GM18858 (cell line): Measurements from ENCODE around the gene REM2.

ENCODE experiments used
- ATAC-seq: cut with Tn5 transposase; IDR thresholded peaks from one replicate; pipeline ENCODE4 v1.9.1; 2021; ENCODE audit not compliant: unreplicated experiment

The REM2 gene

DNA sequence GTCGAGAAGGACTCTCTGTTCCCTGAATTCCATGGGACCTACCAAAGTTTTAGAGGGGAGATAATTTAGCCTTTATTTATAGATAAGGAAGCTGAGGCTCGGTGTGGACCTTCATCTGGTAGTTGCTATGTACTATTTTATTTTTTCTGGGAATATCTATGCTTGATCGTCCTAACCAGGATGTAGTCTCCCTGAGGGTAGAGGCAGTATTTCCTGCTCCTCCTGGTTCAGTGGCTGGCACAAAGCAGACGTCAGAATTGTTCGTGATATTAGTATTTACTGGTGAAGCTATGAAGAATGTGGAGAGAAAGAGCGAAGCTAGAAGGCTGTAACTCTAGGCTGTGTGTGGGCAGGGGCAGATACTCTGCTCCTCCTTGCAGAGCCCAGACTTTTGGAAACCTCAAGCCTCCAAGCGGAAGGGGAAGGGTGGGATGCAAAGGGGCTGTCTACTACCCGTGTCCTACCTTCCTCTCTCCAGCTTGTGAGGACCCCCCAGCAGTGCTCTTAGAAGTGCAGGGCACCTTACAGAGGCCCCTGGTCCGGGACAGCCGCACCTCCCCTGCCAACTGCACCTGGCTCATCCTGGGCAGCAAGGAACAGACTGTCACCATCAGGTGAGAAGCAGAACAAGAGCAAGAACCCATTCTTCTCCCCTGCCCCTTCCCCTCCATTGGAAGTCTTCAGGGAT is 10.0 kb upstream of the REM2 start:
- no peak for ATAC-seq

DNA sequence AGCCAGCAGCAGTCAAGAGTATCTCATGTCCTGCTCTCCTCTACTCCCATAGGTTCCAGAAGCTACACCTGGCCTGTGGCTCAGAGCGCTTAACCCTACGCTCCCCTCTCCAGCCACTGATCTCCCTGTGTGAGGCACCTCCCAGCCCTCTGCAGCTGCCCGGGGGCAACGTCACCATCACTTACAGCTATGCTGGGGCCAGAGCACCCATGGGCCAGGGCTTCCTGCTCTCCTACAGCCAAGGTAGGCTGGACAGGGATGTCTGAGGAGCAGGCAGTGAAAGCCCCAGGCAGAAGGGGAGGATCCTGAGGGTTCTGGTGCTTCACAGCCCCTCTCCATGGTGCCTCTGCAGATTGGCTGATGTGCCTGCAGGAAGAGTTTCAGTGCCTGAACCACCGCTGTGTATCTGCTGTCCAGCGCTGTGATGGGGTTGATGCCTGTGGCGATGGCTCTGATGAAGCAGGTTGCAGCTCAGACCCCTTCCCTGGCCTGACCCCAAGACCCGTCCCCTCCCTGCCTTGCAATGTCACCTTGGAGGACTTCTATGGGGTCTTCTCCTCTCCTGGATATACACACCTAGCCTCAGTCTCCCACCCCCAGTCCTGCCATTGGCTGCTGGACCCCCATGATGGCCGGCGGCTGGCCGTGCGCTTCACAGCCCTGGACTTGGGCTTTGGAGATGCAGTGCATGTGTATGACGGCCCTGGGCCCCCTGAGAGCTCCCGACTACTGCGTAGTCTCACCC is 7.8 kb upstream of the REM2 start:
- no peak for ATAC-seq

DNA sequence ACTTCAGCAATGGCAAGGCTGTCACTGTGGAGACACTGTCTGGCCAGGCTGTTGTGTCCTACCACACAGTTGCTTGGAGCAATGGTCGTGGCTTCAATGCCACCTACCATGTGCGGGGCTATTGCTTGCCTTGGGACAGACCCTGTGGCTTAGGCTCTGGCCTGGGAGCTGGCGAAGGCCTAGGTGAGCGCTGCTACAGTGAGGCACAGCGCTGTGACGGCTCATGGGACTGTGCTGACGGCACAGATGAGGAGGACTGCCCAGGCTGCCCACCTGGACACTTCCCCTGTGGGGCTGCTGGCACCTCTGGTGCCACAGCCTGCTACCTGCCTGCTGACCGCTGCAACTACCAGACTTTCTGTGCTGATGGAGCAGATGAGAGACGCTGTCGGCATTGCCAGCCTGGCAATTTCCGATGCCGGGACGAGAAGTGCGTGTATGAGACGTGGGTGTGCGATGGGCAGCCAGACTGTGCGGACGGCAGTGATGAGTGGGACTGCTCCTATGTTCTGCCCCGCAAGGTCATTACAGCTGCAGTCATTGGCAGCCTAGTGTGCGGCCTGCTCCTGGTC is 7.2 kb upstream of the REM2 start:
- ATAC-seq, result no peak

DNA sequence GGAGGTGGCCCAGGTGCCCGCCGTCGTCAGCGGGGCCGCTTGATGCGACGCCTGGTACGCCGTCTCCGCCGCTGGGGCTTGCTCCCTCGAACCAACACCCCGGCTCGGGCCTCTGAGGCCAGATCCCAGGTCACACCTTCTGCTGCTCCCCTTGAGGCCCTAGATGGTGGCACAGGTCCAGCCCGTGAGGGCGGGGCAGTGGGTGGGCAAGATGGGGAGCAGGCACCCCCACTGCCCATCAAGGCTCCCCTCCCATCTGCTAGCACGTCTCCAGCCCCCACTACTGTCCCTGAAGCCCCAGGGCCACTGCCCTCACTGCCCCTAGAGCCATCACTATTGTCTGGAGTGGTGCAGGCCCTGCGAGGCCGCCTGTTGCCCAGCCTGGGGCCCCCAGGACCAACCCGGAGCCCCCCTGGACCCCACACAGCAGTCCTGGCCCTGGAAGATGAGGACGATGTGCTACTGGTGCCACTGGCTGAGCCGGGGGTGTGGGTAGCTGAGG is 6.0 kb upstream of the REM2 start:
- ATAC-seq, result no peak

DNA sequence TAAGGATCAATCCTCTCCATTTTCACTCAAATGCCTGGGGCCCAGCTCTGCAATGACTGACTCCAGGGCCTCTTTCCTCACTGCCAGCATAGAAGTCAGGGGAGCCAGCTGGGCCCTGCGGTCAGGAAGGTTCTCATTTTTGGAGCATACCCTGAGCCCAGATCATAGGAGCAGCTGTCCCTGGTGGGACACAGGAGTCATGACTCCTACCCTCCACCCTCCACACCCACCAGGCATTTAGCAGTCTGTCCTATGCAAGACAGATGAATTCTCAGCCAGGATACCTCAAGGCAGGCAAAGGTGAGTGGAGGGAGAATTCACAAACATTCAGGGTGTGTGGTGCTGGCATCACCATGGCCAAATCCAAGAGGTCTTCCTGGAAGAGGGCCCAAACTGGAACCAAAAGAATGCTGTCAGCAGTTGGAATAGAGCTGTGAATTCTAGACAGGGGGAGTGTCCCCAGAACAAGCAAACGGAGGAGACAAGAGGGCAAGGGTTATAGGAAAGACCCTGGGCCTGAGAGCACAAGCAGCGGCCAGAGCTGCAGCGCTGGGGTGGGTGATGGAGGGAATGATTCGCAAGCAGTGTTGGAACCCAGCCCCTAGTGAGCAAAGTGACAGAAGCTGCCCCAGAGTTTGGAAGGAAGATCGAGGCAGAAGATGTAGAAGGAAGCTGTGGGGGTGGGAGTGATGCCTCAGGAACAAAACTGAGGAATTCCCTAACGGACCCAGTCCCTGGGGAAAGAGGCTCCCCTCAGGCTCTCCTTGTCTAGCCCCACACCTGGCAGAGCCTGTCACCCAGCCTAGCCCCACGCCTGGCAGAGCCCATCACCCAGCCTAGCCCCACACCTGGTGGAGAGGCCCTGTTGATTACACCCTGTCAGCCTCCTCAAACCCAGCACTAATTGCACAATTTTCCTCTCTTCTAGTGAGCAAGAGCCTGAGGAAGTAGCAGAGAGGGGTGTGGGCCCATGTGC is 4.5 kb upstream of the REM2 start:
- ATAC-seq, result no peak

DNA sequence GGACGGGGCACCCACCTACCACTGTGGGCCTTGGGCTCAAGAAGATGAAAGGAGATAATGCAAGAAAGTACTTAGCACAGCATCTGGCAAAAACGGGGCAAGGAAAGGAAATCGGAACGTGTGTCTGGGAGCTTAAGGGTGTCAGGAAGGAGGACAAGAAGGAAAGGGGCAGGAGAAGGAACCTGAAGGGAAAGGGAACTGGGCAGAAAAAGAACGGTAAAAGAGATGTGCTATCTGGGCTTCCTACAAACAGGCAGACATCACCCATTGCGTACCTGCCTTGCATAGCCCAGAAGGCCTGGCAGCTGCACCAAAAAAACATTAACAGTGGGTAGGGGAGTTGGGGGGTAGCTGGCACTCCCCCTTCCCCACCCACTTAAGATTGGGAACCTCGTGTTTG is 958 bp upstream of the REM2 start:
- no peak for ATAC-seq

DNA sequence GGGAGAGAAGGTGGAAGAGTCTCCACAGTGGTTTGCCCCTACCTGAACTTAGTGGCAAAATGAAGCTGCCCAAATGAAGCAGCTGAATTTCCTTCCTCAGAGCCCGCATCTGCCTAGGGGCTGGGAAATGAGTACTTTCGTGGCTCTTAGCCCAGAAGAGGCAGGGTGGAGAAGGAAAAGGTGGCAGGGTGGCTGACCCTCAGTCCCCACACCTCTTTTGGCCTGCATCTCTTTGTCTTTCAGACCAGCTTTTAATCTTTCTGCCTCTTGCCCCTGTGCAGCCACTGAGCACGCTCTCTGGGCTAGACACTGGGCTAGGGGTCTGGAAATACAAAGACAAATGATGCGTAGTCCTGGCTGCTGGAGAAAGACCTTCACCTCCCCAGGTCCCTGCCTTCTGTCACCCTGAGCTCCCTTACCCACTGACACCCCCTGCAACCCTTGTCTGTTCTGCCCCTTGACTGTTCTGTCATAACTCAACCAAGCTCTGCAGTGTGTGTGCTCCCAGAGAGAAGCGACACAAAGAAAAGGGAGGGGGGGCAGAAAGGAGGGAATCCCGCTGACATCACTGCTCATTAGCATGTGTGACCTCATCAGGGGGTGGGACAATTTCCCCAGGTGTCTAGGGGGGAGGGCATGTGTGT is 371 bp upstream of the REM2 start:
- no peak for ATAC-seq

DNA sequence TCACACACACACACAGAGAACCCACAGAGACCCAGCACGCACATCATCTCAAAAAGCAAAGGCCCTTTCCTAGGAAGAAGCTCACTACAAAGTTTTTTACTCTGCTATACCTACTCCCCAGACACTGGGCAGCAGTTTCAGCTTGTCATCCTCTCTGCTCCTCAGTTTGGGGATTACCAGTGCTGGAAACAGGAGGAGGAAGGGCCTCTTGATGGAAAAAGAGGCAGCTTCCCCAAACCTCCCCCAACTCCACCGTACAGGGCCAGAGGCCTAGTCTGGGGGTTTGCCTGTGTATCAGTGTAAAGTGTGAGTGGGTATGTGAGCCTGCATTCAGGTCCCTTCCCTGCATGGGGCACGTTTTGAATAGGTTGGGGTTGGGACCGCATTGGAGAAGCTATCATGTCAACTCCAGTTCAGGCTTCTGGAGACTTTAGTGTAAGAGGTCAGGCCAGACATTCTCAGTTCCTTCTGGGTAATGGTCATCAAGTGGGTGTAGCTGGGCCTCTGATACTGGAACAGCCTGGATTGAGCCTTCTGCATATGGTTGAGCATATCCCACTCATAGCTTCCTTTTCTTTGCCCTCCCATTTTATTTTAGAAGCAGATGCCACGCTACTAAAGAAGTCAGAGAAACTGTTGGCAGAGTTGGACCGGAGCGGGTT is 1.2 kb downstream of the REM2 start:
- no peak for ATAC-seq

DNA sequence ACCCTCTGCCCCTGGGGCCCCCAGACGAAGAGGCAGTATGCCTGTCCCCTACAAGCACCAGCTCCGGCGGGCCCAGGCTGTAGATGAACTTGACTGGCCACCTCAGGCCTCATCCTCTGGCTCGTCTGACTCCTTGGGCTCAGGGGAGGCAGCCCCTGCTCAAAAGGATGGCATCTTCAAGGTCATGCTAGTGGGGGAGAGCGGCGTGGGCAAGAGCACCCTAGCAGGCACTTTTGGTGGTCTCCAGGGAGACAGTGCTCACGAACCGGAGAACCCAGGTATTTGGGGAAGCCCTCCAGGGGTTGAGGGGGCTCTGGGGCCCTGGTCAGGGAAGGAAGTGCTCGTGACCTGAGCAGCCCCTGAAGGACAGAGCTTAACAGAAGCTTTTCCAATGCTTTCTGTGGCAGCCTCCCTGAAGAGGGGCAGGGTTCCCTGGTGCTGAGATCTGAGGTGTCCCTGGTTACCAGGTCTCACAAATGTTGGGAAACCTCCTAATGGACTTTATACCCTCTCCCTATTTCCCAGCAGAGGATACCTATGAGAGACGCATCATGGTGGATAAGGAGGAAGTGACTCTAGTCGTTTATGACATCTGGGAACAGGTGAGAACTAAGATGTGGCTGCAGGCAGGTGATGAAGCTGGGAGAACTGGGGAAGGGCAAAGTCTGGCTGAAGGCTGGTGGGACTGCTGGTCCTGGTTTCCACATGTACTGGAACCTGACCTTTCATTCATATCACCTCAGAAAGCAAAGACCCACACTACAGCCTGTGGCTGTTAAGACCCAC is 1.9 kb downstream of the REM2 start:
- ATAC-seq, result no peak

DNA sequence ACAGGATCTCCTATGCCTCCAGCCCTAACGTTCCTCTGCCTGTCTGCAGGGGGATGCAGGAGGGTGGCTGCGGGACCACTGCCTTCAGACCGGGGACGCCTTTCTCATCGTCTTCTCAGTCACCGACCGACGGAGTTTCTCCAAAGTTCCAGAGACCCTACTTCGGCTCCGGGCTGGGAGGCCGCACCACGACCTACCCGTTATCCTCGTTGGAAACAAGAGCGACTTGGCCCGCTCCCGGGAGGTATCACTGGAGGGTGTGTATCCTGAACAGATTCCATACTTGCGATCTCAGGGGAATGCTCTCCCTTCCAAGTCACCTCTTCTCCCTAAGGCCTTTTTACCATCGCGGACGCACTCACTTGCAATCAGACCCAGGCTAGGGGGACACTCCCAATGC is 3.0 kb downstream of the REM2 start:
- no peak for ATAC-seq

DNA sequence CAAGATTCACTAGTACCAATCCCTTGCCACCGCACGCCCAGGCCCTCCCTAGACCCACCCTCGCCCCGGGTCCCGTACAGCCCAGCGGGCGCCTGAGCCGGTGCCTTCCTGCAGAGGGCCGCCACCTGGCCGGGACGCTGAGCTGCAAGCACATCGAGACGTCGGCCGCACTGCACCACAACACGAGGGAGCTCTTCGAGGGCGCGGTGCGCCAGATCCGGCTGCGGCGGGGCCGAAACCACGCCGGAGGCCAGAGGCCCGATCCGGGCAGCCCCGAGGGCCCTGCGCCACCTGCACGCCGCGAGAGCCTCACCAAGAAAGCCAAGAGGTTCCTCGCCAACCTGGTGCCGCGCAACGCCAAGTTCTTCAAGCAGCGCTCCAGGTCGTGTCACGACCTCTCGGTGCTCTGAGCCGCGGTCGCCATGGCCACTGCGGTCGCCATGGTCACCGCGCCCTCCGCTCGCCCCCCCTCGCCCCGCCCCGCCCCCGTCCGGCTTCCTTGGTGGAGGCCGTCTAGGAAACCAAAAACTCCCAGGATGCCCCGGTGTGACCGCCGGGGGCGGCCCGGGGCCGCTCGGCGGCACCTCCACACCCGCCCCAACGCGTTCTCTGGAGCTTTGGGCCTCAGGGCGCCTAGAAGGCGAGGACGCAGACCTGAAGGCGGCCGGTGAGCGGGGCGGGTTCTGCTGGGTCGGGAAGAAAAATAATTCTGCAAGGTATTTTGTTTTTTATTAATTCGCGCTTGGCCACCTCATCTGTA is 3.7 kb downstream of the REM2 start:
- peak; percentile 33 for ATAC-seq

DNA sequence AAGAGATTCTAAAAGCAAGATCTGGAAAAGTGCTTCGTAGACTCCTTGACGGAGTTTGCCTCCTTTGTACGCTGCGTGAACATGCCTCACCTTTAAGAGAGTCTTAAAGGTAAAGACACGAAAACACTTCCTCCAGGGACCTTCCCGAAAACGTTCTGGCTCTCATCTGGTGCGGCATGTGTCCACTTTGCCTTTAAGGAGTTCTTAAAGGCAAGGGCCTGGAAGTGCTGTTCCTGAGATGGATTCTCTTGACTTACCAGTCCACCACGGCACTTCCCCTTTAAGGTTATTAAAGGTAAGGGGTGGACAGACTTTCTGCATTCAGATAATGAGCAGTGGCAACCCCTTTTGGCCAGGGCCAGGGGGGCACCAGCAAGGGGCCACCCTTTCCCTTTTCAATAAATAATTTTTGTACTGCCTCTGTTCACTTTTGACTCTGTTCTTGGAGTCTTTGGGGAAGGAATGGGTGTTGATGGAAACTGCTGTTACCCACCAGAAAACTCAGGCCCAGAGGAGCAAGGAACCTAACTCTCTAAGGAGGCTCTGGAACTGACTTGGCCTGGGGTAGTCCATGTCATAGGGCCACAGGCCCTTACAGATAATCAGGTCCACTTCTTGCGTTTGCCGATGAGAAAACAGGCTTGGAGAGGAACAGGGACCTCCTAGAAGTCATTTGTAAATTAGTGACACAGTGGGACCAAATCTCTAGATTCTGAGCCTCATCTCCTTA is 4.4 kb downstream of the REM2 start:
- no peak for ATAC-seq

DNA sequence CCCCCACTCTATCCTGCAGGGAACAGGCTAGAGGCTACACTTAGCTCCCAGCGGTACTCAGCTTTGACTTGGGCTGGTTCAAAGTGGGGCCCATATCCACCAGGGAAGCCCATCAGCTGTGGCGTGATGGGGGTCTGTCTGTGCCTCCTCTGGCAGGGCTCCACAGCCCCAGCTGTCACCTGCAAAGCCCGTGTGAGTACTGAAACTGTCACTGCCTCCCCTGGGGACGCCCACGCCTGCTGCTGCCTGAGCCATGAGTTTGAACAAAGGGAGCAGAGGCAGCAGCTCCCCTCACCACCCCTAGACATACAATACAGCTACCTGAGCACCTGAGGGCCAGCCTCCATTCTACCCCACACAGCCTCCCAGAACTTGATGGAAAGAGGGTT is 5.0 kb downstream of the REM2 start:
- peak; percentile 44 for ATAC-seq

DNA sequence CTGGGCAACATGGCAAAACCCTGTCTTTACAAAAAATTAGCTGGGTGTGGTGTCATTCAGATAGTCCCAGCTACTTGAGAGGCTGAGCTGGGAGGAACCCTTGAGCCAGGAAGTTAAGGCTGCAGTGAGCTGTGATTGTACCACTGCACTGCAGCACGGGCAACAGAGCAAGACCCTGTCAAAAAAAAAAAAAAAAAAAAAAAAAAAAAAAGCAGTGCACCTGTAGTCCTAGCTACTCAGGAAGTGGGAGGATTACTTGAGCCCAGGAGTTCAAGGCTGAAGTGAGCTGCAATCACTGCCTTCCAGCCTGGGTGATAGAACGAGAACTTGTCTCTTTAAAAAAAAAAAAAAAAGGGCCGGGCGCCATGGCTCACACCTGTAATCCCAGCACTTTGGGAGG is 5.6 kb downstream of the REM2 start:
- no peak for ATAC-seq

DNA sequence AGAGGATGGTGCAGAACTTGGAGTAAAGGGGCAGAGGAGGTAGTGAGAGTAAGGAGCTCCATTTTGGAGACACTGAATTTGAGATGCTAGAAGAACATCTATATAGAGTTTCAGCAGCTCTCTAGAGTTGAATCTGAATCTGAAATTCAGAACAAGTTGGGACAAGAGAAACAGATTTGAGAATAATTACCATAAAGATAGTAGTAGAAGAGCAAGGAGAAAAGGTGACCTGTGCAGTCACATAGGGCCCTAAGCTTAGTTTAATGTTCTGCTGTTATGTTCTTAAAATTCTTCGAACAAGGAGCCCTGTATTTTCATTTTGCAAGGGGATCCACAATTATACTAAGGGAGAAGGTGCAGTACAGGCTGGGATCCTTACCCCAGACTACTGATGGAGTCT is 7.4 kb downstream of the REM2 start:
- ATAC-seq, result no peak

DNA sequence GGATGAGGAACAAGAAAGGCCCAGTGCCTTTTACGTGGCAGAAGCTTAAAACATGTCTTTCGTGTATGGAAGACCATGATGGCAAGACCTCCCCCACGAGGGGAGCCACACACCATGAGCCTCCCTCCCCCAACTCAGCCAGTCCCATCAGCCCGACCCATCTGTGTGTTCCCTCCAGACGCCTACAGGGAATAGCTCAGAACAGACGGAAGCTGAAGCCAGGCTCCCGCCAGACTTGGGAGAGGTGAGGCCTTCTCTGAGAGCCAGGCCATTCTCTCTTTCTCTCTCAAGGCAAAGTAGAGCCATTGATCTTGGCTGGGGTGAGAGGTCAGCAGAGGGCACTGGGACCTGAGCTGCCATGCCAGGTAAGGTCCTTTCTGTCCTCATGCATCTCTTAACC is 9.5 kb downstream of the REM2 start:
- no peak for ATAC-seq

DNA sequence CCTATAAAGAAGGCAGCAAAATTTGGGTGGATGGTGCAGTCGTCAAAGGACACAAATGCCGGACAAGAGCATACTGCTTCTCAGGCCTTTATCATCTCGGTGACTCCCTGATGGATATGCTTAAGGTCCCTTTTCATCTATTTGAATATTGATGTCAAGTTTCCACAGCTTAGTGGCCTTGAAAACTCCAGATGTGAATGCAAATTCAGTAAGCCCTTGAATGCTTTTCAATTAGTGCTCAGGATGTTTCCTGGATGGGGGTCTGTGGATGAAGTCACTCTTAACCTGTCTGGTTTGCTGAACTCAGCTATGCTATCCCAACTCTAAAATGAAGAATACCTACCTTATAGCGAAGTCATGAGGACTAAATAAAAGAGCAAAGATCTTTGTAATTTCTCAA is 10.7 kb downstream of the REM2 start:
- ATAC-seq, result no peak

DNA sequence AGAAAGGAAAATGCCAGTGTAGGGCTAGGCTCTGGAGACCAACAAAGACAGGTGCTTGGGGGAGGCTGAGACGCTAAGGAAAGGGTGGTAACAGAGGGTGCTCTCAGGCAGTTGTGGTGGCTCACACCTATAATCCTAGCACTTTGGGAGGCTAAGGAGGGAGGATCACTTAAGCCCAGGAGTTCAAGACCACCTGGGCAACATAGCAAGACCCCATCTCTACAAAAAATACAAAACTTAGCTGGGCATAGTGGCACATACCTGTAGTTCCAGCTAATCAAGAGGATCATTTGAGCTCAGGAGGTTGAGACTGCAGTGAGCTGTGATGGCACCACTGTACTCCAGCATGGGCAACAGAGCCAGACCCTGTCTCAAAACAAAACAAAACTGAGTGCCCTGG is 12.4 kb downstream of the REM2 start:
- ATAC-seq, result no peak
